GM12878 (cell line): ENCODE results near the gene WWOX. TPM values are rescaled to one million over a fixed set of nuclear protein-coding genes. Genes with fewer than 3 reads are reported as not detected.
A peak's percentile ranks its signal among the peaks of the same experiment; 100 is the strongest.

Experiments used
- ATAC-seq: fragments of 200-7000 bp; cut with Tn5 transposase; 3 replicates; pipeline ENCODE4 v1.9.1; 2020; ENCODE audit warnings: mild to moderate bottlenecking, moderate library complexity
- BruUV-seq: library from RNA; stranded (reverse); fragments of 400-500 nt; replicated peaks from 2 replicates; lab custom pipeline; 2021; lab: Mats Ljungman, UMichigan
- CTCF ChIA-PET: fragments of 300-600 bp; sonication (Branson Sonifier 250); formaldehyde crosslinking; extraction: SDS; loops from one replicate; lab custom pipeline; 2021; ENCODE audit warnings: inconsistent platforms; lab: Yijun Ruan, JAX
- POLR2A ChIA-PET: fragments of 350-600 bp; formaldehyde crosslinking; extraction: SDS; loops from one replicate; lab custom pipeline; 2021; ENCODE audit warnings: inconsistent platforms; lab: Charles Lee
- RAD21 ChIA-PET: fragments of 300-600 bp; sonication (Branson Sonifier 250); formaldehyde crosslinking; loops from one replicate; lab custom pipeline; 2023; ENCODE audit warnings: antibody characterized with exemption; ENCODE audit not compliant: unreplicated experiment; lab: Charles Lee
- SMC1A ChIA-PET: fragments of 300-600 bp; sonication (Branson Sonifier 250); formaldehyde crosslinking; loops from one replicate; lab custom pipeline; 2023; ENCODE audit not compliant: unreplicated experiment, uncharacterized antibody; lab: Charles Lee
- DNase-seq: peaks from one replicate; pipeline ENCODE4 v3.0.0-alpha.2; 2011; ENCODE audit warnings: low read depth, low spot score
- FAIRE-seq: peaks from 3 replicates; lab custom pipeline; 2011; peaks lifted over from hg19 to GRCh38; lab: Jason Lieb, UNC
- H2AFZ ChIP-seq: 2 replicates; pipeline ENCODE4 v1.6.0; 2011; ENCODE audit warnings: low read depth, low read length, control low read depth; ENCODE audit not compliant: control insufficient read depth
- H3K27ac ChIP-seq: 2 replicates; pipeline ENCODE4 v1.5.1; 2011; ENCODE audit warnings: control low read depth; ENCODE audit not compliant: control insufficient read depth, insufficient read depth
- H3K27me3 ChIP-seq, 2 experiments: replicated peaks in 1 of 2; 2 replicates each; pipeline versions ENCODE4 v1.6.0 to v1.6.1; 2011; ENCODE audit warnings: low read length in 1 of 2; ENCODE audit not compliant: control insufficient read depth in 2 of 2, insufficient read depth in 2 of 2
- H3K36me3 ChIP-seq, 2 experiments: 2 replicates each; pipeline ENCODE4 v1.5.1; 2011; ENCODE audit warnings: low read length in 1 of 2; ENCODE audit not compliant: control insufficient read depth in 2 of 2, insufficient read depth in 2 of 2
- H3K4me1 ChIP-seq: 2 replicates; pipeline ENCODE4 v1.6.1; 2011; ENCODE audit warnings: mild to moderate bottlenecking, low read length, moderate library complexity, mixed read lengths; ENCODE audit not compliant: control insufficient read depth, insufficient read depth
- H3K4me2 ChIP-seq: 2 replicates; pipeline ENCODE4 v1.6.0; 2011; ENCODE audit warnings: control low read depth; ENCODE audit not compliant: control insufficient read depth, insufficient read depth
- H3K4me3 ChIP-seq: fragments of 200-600 bp; sonication (generic); 2 replicates; pipeline ENCODE4 v1.5.1; 2016
- H3K79me2 ChIP-seq: 2 replicates; pipeline ENCODE4 v1.6.0; 2011; ENCODE audit warnings: low read length; ENCODE audit not compliant: control insufficient read depth, insufficient read depth
- H3K9ac ChIP-seq: 2 replicates; pipeline ENCODE4 v1.8.0; 2011; ENCODE audit warnings: low read length, control low read depth, mixed read lengths; ENCODE audit not compliant: control insufficient read depth, insufficient read depth
- H3K9me3 ChIP-seq: replicated peaks from 3 replicates; pipeline ENCODE4 v1.5.1; 2011; ENCODE audit warnings: mild to moderate bottlenecking, low read length; ENCODE audit not compliant: control insufficient read depth, insufficient read depth
- H4K20me1 ChIP-seq: 2 replicates; pipeline ENCODE4 v1.6.0; 2011; ENCODE audit not compliant: control insufficient read depth, insufficient read depth
- CREB1 ChIP-seq: IDR thresholded peaks from 2 replicates; pipeline ENCODE4 v1.6.1; 2012; ENCODE audit warnings: low read depth, mild to moderate bottlenecking, inconsistent platforms
- EP300 ChIP-seq, 2 experiments: fragments of 150-350 bp in 1 of 2; IDR thresholded peaks; 2 replicates each; pipeline ENCODE4 v1.6.1; 2011 to 2012; ENCODE audit warnings: low read depth in 2 of 2, low read length in 2 of 2, borderline replicate concordance in 1 of 2, improper control_type of control experiment in 1 of 2, inconsistent platforms in 1 of 2; ENCODE audit not compliant: control insufficient read depth in 1 of 2
- KAT2A ChIP-seq: conservative IDR thresholded peaks from 2 replicates; pipeline ENCODE4 v1.6.1; 2011; ENCODE audit warnings: low read depth, low read length; ENCODE audit not compliant: control insufficient read depth
- PAX5 ChIP-seq: IDR thresholded peaks from 2 replicates; pipeline ENCODE4 v1.6.1; 2011; ENCODE audit warnings: low read depth, low read length, borderline replicate concordance
- POLR2AphosphoS5 ChIP-seq: IDR thresholded peaks from 2 replicates; pipeline ENCODE4 v1.6.1; 2011; ENCODE audit warnings: mild to moderate bottlenecking, low read length, inconsistent platforms
- SKIL ChIP-seq: fragments of 450-650 bp; IDR thresholded peaks from 2 replicates; pipeline ENCODE4 v1.6.1; 2017; ENCODE audit warnings: mild to moderate bottlenecking, low read depth, inconsistent platforms; ENCODE audit not compliant: poor library complexity, severe bottlenecking
- SMAD5 ChIP-seq: IDR thresholded peaks from 2 replicates; pipeline ENCODE4 v1.6.1; 2016; ENCODE audit warnings: antibody characterized with exemption, low read depth
- SMARCA5 ChIP-seq: fragments of 450-650 bp; IDR thresholded peaks from 2 replicates; pipeline ENCODE4 v1.6.1; 2017; ENCODE audit warnings: mild to moderate bottlenecking
- SPI1 ChIP-seq: IDR thresholded peaks from 2 replicates; pipeline ENCODE4 v1.6.1; 2011; ENCODE audit warnings: low read depth, mild to moderate bottlenecking, low read length, moderate library complexity, borderline replicate concordance; ENCODE audit not compliant: insufficient read depth
- WGBS: methylation state at CpG from one replicate; pipeline ENCODE4 v1.1.6; 2016; ENCODE audit warnings: low lambda C conversion rate; ENCODE audit not compliant: insufficient replicate concordance, insufficient coverage; ENCODE audit errors: missing lambda C conversion rate; 5-methylcytosine and 5-hydroxymethylcytosine counted together
- in situ Hi-C: fragments of 300-500 bp; cut with MboI; formaldehyde crosslinking; loops from 9 replicates; pipeline ENCODE4 v1.14.3; 2018; ENCODE audit warnings: mixed read lengths
- intact Hi-C: fragments of 100-400 bp; cut with micrococcal nuclease; formaldehyde crosslinking; loops from one replicate; pipeline ENCODE4 v1.14.2; 2022; ENCODE audit not compliant: unreplicated experiment
- polyA plus RNA-seq, 11 experiments: library from polyadenylated mRNA; depleted of rRNA in 4 of 11; unstranded in 6 of 11; stranded (reverse) in 5 of 11; fragments of >200 nt; fragmentation: Nextera tagmentation in 4 of 11; fragmentation: Illumina TruSeq in 1 of 11; extraction: Ambion mirVana in 4 of 11; extraction: Trizol in 1 of 11; gene quantifications; 1 replicate in 1 of 11; 2 replicates in 10 of 11; pipeline versions ENCODE4 v1.2.1 to v1.2.3, GENCODE V29; 2011 to 2016; ENCODE audit warnings: inconsistent platforms in 2 of 11, missing spikeins in 2 of 11, low read depth in 1 of 11
- total RNA-seq, 4 experiments: library from RNA; depleted of rRNA in 3 of 4; stranded (reverse); fragments of >200 nt in 3 of 4; fragmentation: Illumina TruSeq in 1 of 4; extraction: Trizol in 1 of 4; gene quantifications; 2 replicates each; pipeline versions ENCODE4 v1.2.1 to v1.2.3, GENCODE V29; 2013 to 2021

The WWOX gene
- total and polyA plus RNA-seq, 10 of the 15 experiments (the other 5 are each of a cell fraction or from before 2014, with no cell fraction given): 2.8 to 24.4 (median 17.8) TPM

GRCh38 chr16:78939597-78939996 is 840.1 kb downstream of the WWOX start:
- Histone ChIP-seq H3K4me2 (no peak overlapping the region), H3K9me3 (no peaks in the 10 kb centered on the region), H3K36me3 (no peaks in the 10 kb centered on the region)
- no peak for TF ChIP-seq SKIL
- TF ChIP-seq SPI1: peak; percentile 91
- peak; percentile 75 for TF ChIP-seq CREB1
- TF ChIP-seq, all 136 proteins: peak for 2
- intact Hi-C loops (no loop called here), in situ Hi-C loops (no loop called here)
- Histone ChIP-seq H3K27ac (no peak overlapping the region), H3K9ac (no peak overlapping the region), H3K4me1 (no peaks in the 10 kb centered on the region), H4K20me1 (no peaks in the 10 kb centered on the region), H3K27me3 (no peaks in the 10 kb centered on the region), H3K79me2 (no peaks in the 10 kb centered on the region), H3K4me3 (no peak overlapping the region), H2AFZ (no peak overlapping the region)
- ChIA-PET POLR2A (no interaction called here), CTCF (no interaction called here), RAD21 (no interaction called here), SMC1A (no interaction called here)
- FAIRE-seq (no peak), DNase-seq (no peak), ATAC-seq (peak; percentile 45; the same call in 2 of the 3 replicates)
- WGBS: 11% methylated on average over 6 of the region's 6 CpGs
- no TSS peak for BruUV-seq

- Histone ChIP-seq H2AFZ (no peak overlapping the region), H3K27me3 (no peaks in the 10 kb centered on the region), H3K4me2 (no peak overlapping the region), H3K9ac (no peak overlapping the region), H3K36me3 (no peaks in the 10 kb centered on the region), H3K79me2 (no peaks in the 10 kb centered on the region), H3K9me3 (no peaks in the 10 kb centered on the region), H3K4me1 (no peaks in the 10 kb centered on the region), H4K20me1 (no peaks in the 10 kb centered on the region; the same call in 1 of the 2 replicates), H3K27ac (no peak overlapping the region), H3K4me3 (no peak overlapping the region)
- intact Hi-C loops (no loop called here), in situ Hi-C loops (no loop called here)
- ChIA-PET POLR2A (no interaction called here), CTCF (no interaction called here), RAD21 (no interaction called here), SMC1A (no interaction called here)
- 18% methylated on average over 8 of the region's 8 CpGs for WGBS
- TF ChIP-seq SMARCA5: no peak
- TF ChIP-seq EP300 (IDR thresholded peaks at IDR 0.05; ENCODE audit: borderline replicate concordance in 1 of 2, control insufficient read depth in 1 of 2, low read depth in 2 of 2, low read length in 2 of 2): no peak
- no peak for TF ChIP-seq KAT2A
- no peak for TF ChIP-seq POLR2AphosphoS5
- TF ChIP-seq PAX5: no peak
- TF ChIP-seq SMAD5: no peak
- BruUV-seq: no TSS peak
- DNase-seq (no peak), ATAC-seq (no peak), FAIRE-seq (no peak)
Measured at GRCh38 chr16:78942625-78943245, 843.3 kb downstream of the WWOX start.
